ENCODE measurements around the gene MRNIP.

GRCh38 chr5:179880066-179880650 lies 21.5 kb upstream of the MRNIP start:
- TF ChIP-seq TOX (CRISPR knock-in tag; IDR thresholded peaks at IDR 0.05; ENCODE audit: borderline replicate concordance) (no peak), TSHZ2 (CRISPR knock-in tag; IDR thresholded peaks at IDR 0.05) (no peak), ISL1 (CRISPR knock-in tag; IDR thresholded peaks at IDR 0.05) (no peak), CSDC2 (CRISPR knock-in tag; IDR thresholded peaks at IDR 0.05) (no peak), POU6F1 (CRISPR knock-in tag; IDR thresholded peaks at IDR 0.05; ENCODE audit: borderline replicate concordance, low read depth) (no peak)
